Stomach (tissue), 4 donors: ENCODE measurements around the gene MZT2A.
"Not testable (repeated sequence)": the region's sequence is repeated elsewhere in the genome, so short reads cannot be mapped to it uniquely, and the experiment has no call there.

Source experiments
- POLR2A ChIP-seq, 4 donors: fragments of 450-650 bp; IDR thresholded peaks; one replicate each; pipeline ENCODE4 v1.6.1; 2016; ENCODE audit warnings: antibody characterized with exemption in 4 of 4, control low read depth in 2 of 4, mild to moderate bottlenecking in 1 of 4, moderate library complexity in 1 of 4
- POLR2AphosphoS5 ChIP-seq, 3 donors: sonication (generic); formaldehyde crosslinking; IDR thresholded peaks; one replicate each; pipeline ENCODE4 v1.6.1; 2016; ENCODE audit warnings: antibody characterized with exemption in 3 of 3

DNA sequence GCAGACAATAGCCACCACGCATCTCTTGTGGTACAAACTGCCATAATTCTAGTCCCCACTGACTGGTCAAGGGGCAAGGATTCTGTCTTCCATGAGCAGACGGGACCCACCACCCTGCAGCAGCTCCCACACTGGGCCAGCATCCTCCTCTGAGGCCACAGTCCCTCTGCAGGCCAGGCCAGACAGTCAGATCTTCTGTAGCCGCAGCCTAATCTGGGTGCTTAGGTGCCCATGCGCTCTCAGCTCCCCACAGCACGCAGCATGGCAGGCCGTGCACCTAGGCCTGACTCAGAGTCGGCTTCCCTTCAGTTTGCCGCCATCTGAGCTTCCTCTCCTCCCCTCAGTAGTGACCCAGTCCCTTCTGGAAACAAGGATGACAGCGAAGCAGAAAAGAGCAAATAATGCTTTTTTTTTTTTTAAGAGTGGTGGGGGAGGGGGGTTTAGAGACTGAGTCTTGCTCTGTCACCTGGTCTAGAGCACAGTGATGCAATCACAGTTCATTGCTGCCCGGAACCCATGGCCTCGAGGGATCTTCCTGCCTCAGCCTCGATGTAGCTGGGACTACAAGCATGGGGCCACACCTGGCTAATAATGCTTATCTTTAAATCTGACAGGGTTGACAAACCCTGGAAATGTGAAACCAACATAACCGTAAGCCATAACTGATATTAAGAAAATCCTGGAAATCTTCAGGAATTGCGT, 5.8 kb downstream of the MZT2A start:
- TF ChIP-seq POLR2A, POLR2AphosphoS5 (IDR thresholded peaks at IDR 0.05): not testable (repeated sequence)
